Measurements from ENCODE around the gene RASGRF1. TPM values are rescaled to one million over a fixed set of nuclear protein-coding genes. Genes with fewer than 3 reads are reported as not detected.

The RASGRF1 gene
- total RNA-seq, 1 donor from 2014 or later, result 0.07 TPM

DNA sequence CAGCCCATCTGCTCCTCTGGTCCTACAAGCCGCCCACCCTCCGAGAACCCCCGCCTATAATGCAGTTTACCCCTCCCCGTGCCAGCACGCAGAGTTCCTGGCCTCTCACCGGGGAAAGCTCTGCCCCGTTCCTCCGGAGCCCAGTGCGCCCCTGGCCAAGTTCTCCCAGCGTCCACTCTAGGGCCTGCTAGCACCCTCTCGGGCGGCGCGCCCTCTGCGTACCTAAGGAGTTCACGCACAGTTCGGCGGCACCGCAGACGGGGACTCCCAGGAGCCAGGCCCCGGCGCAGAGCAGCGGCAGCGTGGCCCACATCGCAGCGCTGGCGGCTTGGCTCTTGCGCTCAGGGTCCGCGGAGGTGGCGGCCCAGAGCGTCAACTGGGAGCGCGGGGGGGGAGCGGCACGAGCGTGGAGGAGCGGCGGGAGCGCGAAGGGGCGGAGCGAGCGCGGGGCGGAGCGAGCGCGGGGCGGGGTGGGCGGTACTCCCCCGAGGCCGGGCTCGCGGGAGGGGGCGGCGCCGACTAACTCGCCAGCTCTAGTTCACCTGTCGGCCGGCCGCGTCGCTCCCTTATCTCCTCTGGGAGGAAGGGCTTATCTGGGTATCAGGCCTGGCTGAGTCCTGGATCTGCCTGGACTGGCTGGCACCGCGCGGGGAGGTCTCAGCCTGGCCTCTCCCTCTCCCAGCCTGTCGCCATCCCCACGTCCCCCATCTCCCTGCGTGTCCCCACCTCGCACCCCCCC, 145.7 kb downstream of the RASGRF1 start, which contains the start of gene CTSH:
Gene CTSH (minus strand): TSS at position 378 of the 739 bp plus-strand sequence. CDS start 65 bp downstream, at position 313.
- H3K4me3 Mint-ChIP-seq, result peak within 1 kb of the TSS; percentile 80
- peak; percentile 83 to 89 for DNase-seq (ENCODE audit: low spot score in 2 of 2, unreplicated experiment in 2 of 2)
- H3K27ac Mint-ChIP-seq, result peak within 1 kb of the TSS; percentile 97
- H3K27me3 Mint-ChIP-seq (ENCODE audit: low read depth), result peaks cover 2% of the 10 kb centered on the region
- TF ChIP-seq, protein P1, sequence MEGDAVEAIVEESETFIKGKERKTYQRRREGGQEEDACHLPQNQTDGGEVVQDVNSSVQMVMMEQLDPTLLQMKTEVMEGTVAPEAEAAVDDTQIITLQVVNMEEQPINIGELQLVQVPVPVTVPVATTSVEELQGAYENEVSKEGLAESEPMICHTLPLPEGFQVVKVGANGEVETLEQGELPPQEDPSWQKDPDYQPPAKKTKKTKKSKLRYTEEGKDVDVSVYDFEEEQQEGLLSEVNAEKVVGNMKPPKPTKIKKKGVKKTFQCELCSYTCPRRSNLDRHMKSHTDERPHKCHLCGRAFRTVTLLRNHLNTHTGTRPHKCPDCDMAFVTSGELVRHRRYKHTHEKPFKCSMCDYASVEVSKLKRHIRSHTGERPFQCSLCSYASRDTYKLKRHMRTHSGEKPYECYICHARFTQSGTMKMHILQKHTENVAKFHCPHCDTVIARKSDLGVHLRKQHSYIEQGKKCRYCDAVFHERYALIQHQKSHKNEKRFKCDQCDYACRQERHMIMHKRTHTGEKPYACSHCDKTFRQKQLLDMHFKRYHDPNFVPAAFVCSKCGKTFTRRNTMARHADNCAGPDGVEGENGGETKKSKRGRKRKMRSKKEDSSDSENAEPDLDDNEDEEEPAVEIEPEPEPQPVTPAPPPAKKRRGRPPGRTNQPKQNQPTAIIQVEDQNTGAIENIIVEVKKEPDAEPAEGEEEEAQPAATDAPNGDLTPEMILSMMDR (IDR thresholded peaks at IDR 0.05; ENCODE audit: unreplicated experiment), result no peak
- H3K4me1 Mint-ChIP-seq, result peaks cover 28% of the 10 kb centered on the region
- H3K9me3 Mint-ChIP-seq, result no peaks in the 10 kb centered on the region
- H3K36me3 Mint-ChIP-seq, result no peaks in the 10 kb centered on the region

DNA sequence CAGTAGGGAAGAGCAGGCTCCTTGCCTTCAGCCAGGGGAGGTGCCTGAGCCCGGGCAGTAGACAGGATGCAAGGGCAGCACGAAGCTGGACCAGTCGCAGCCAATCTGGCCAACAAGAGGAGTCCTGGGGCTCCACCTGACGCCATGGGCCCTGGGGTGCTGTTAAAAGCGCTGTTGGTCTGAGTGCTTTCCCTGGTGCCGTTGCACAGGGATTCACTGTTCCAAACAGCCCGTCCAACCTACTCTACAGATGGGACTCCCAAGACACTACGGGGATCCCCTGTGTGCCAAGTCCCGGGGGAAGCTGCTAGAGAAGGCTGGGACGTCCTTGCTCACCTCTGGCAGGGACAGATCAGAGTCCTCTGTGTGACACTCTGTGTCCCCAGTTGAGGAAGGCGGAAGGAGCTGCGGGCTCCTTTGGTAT, 146.4 kb downstream of the RASGRF1 start:
- peaks cover 1% of the 10 kb centered on the region for H3K36me3 Mint-ChIP-seq
- no peaks in the 10 kb centered on the region for H3K9me3 Mint-ChIP-seq
- H3K4me1 Mint-ChIP-seq, result peaks cover 26% of the 10 kb centered on the region
- peak in 1 of 2 experiments; percentile 47 for DNase-seq (ENCODE audit: low spot score in 2 of 2, unreplicated experiment in 2 of 2)
- H3K27me3 Mint-ChIP-seq (ENCODE audit: low read depth), result peaks cover 2% of the 10 kb centered on the region
- peak overlapping the region; percentile 80 for H3K4me3 Mint-ChIP-seq
- peak overlapping the region; percentile 97 for H3K27ac Mint-ChIP-seq
- TF ChIP-seq, protein P1 (IDR thresholded peaks at IDR 0.05; ENCODE audit: unreplicated experiment), result no peak

DNA sequence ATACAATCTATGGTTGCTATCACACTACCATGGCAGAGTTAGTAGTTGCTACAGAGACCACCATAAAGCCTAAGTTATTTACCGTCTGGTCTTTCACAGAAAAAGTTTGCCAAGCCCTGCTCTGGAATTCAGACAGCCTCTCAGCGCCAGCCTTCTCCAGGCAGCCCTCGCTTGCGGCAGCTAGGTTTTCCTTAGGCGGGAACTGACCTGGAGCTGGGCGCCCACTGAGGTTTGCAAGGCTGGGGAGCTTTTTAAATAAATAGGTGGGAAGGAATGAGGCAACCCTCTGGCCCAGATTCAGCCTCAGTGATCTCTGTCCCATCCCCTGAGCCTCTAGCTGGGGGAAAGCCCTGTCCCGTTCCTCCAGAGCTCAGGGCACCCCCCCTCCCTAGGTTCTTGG, 146.9 kb downstream of the RASGRF1 start:
- Mint-ChIP-seq H3K4me3 (peak overlapping the region; percentile 80), H3K9me3 (no peaks in the 10 kb centered on the region), H3K36me3 (peaks cover 6% of the 10 kb centered on the region), H3K27me3 (ENCODE audit: low read depth) (peaks cover 2% of the 10 kb centered on the region), H3K27ac (peak overlapping the region; percentile 97), H3K4me1 (peaks cover 26% of the 10 kb centered on the region)
- peak in 1 of 2 experiments; percentile 49 for DNase-seq (ENCODE audit: low spot score in 2 of 2, unreplicated experiment in 2 of 2)
- TF ChIP-seq, protein P1 (IDR thresholded peaks at IDR 0.05; ENCODE audit: unreplicated experiment), result no peak

DNA sequence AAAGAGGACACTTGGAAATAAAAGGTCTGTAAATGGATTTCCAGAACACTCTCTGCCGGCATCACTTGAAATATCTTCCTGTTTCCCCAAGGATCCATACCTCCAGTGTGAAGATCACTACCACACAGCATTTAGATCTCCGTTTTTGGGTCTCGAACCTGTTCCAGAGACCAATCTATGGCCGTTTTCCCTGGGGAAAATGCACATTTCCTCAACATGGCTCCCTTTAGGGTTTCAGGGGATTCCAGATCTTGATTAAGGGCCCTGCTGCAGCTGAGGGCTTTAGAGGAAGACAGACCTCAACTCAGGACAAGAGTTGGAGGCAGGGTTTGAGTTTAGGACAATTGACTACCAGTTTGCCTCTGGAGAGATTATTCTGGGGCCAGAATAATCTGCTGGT, 147.8 kb downstream of the RASGRF1 start:
- Mint-ChIP-seq H3K4me3 (no peak overlapping the region), H3K36me3 (peaks cover 11% of the 10 kb centered on the region), H3K27ac (peak overlapping the region; percentile 97), H3K9me3 (no peaks in the 10 kb centered on the region), H3K4me1 (peaks cover 22% of the 10 kb centered on the region), H3K27me3 (ENCODE audit: low read depth) (peaks cover 2% of the 10 kb centered on the region)
- no peak for DNase-seq (ENCODE audit: low spot score in 2 of 2, unreplicated experiment in 2 of 2)
- TF ChIP-seq, protein P1 (IDR thresholded peaks at IDR 0.05; ENCODE audit: unreplicated experiment), result no peak

DNA sequence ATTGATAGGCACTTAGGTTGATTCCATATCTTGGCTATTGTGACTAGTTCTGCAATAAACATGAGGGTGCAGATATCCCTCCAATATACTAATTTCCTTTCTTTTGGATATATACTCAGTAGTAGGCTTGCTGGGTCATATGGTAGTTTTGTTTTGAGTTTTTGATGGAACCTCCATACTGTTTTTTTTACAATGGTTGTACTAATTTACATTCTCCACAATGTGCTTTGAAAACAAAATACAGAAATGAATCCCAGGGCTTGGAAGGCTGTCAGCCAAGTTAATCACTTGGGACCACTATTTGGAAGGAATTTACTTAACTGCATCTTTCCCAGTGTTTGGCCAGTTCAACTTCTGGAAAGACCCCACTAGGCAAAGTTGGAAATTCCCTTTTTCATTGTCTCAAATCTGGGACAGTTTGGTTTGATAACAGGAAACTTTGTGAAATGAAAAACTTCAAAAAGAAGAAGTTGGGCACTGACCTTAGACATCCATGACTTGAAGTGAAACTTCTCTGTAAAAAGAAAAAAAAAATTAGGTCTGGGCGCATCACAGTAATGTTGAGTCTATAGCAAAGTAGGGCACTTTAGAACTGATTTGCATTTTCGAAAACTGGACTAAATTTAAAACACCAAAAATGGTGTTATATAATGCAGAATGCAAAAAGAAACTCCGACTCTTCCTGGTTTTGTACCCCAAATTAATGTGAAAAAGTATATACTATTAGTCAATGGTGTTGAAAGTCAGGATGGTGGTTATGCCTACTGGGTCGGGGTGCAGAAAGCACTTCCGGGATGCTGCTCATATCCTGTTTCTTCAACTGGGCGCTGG, 151.7 kb downstream of the RASGRF1 start:
- TF ChIP-seq, protein P1 (IDR thresholded peaks at IDR 0.05; ENCODE audit: unreplicated experiment), result no peak
- no peaks in the 10 kb centered on the region for H3K27me3 Mint-ChIP-seq (ENCODE audit: low read depth)
- peaks cover 15% of the 10 kb centered on the region for H3K4me1 Mint-ChIP-seq
- no peak for DNase-seq (ENCODE audit: low spot score in 2 of 2, unreplicated experiment in 2 of 2)
- no peak overlapping the region for H3K27ac Mint-ChIP-seq
- peaks cover 22% of the 10 kb centered on the region for H3K36me3 Mint-ChIP-seq
- H3K9me3 Mint-ChIP-seq, result no peaks in the 10 kb centered on the region
- H3K4me3 Mint-ChIP-seq, result no peak overlapping the region

Data from mesothelial cell of epicardium (in vitro differentiated cells).